IPS-18c (cell line): ENCODE results near the gene DOCK9.

Experiments used
- H3K4me3 ChIP-seq: 2 replicates; pipeline ENCODE4 v1.7.0; 2013; ENCODE audit warnings: low read depth, mild to moderate bottlenecking, low read length, moderate library complexity; ENCODE audit not compliant: insufficient read depth
- H3K9me3 ChIP-seq: one replicate; pipeline ENCODE4 v1.6.1; 2013; ENCODE audit warnings: mild to moderate bottlenecking, low read length, moderate library complexity; ENCODE audit not compliant: control insufficient read depth, insufficient read depth

The DOCK9 gene

GRCh38 chr13:98984118-98984517 lies 6.3 kb upstream of the DOCK9 start:
- no peak overlapping the region for H3K4me3 ChIP-seq
- H3K9me3 ChIP-seq: no peaks in the 10 kb centered on the region

GRCh38 chr13:98983182-98983581 lies 5.3 kb upstream of the DOCK9 start:
- no peaks in the 10 kb centered on the region for H3K9me3 ChIP-seq

GRCh38 chr13:98981369-98982080 lies 3.7 kb upstream of the DOCK9 start:
- Histone ChIP-seq H3K4me3 (no peak overlapping the region), H3K9me3 (no peaks in the 10 kb centered on the region)

More at GRCh38 chr13:98983182-98983581, 5.3 kb upstream of the DOCK9 start:
- H3K4me3 ChIP-seq: no peak overlapping the region

- Histone ChIP-seq H3K4me3 (no peak overlapping the region), H3K9me3 (no peaks in the 10 kb centered on the region)
Measured at GRCh38 chr13:98979012-98979660, 1.3 kb upstream of the DOCK9 start.

- Histone ChIP-seq H3K9me3 (no peaks in the 10 kb centered on the region), H3K4me3 (no peak overlapping the region)
Measured at GRCh38 chr13:98978280-98978679, 416 bp upstream of the DOCK9 start.

GRCh38 chr13:98976941-98977340 lies 923 bp downstream of the DOCK9 start:
- Histone ChIP-seq H3K4me3 (no peak overlapping the region), H3K9me3 (no peaks in the 10 kb centered on the region)

GRCh38 chr13:98976338-98976737 lies 1.5 kb downstream of the DOCK9 start:
- Histone ChIP-seq H3K9me3 (no peaks in the 10 kb centered on the region), H3K4me3 (no peak overlapping the region)

GRCh38 chr13:98975822-98976261 lies 2.0 kb downstream of the DOCK9 start:
- H3K4me3 ChIP-seq: no peak overlapping the region

GRCh38 chr13:98974053-98974452 lies 3.8 kb downstream of the DOCK9 start:
- no peak overlapping the region for H3K4me3 ChIP-seq

More at GRCh38 chr13:98975822-98976261, 2.0 kb downstream of the DOCK9 start:
- H3K9me3 ChIP-seq: no peaks in the 10 kb centered on the region

GRCh38 chr13:98972627-98973026 lies 5.2 kb downstream of the DOCK9 start:
- Histone ChIP-seq H3K9me3 (no peaks in the 10 kb centered on the region), H3K4me3 (no peak overlapping the region)

More at GRCh38 chr13:98974053-98974452, 3.8 kb downstream of the DOCK9 start:
- H3K9me3 ChIP-seq: no peaks in the 10 kb centered on the region

- H3K4me3 ChIP-seq: no peak overlapping the region
- H3K9me3 ChIP-seq: no peaks in the 10 kb centered on the region
Measured at GRCh38 chr13:98972059-98972458, 5.8 kb downstream of the DOCK9 start.

- no peak overlapping the region for H3K4me3 ChIP-seq
- H3K9me3 ChIP-seq: no peaks in the 10 kb centered on the region
Measured at GRCh38 chr13:98970330-98970729, 7.5 kb downstream of the DOCK9 start.

- Histone ChIP-seq H3K9me3 (no peaks in the 10 kb centered on the region), H3K4me3 (no peak overlapping the region)
Measured at GRCh38 chr13:98967491-98967890, 10.4 kb downstream of the DOCK9 start.

GRCh38 chr13:98966019-98966418 lies 11.8 kb downstream of the DOCK9 start:
- H3K4me3 ChIP-seq: no peak overlapping the region
- no peaks in the 10 kb centered on the region for H3K9me3 ChIP-seq

GRCh38 chr13:98965325-98965724 lies 12.5 kb downstream of the DOCK9 start:
- H3K4me3 ChIP-seq: no peak overlapping the region
- H3K9me3 ChIP-seq: no peaks in the 10 kb centered on the region

- H3K4me3 ChIP-seq: no peak overlapping the region; the same call in 1 of the 2 replicates
- H3K9me3 ChIP-seq: no peaks in the 10 kb centered on the region
Measured at GRCh38 chr13:98963917-98964316, 13.9 kb downstream of the DOCK9 start.

- H3K4me3 ChIP-seq: no peak overlapping the region
Measured at GRCh38 chr13:98962901-98963590, 14.8 kb downstream of the DOCK9 start.

More at GRCh38 chr13:98962901-98963590, 14.8 kb downstream of the DOCK9 start:
- H3K9me3 ChIP-seq: no peaks in the 10 kb centered on the region
